ENCODE results near the gene CXCL8. TPM values are rescaled to one million over a fixed set of nuclear protein-coding genes. Genes with fewer than 3 reads are reported as not detected.

CXCL8 gene
- total and polyA plus RNA-seq, 8 donors, result 1.1 to 80.4 (median 2.3) TPM

DNA sequence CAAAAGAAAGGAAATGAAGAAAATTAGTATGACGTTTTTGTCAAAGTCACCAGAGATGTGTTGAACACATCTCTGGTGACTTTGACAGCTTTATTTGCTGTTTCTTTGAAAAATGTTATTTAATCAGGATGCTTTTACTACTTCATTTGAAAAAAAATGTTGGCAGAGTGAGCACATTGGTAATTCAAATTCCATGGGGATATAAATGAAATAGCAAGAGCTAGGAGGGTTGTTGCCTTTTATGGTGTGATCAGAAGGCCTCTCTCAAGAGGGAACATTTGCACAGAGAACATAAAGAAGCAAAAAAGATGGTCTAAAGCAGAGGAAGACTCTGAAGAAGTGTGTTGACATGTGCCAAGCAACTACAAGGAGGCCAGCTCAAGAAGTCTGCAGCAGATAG, 46.6 kb upstream of the CXCL8 start:
- H3K4me1 ChIP-seq, result peaks cover 0 to 7% of the 10 kb centered on the region in 2 donors
- no peak overlapping the region for H3K4me3 ChIP-seq
- no peak for ATAC-seq
- TF ChIP-seq, protein P1, sequence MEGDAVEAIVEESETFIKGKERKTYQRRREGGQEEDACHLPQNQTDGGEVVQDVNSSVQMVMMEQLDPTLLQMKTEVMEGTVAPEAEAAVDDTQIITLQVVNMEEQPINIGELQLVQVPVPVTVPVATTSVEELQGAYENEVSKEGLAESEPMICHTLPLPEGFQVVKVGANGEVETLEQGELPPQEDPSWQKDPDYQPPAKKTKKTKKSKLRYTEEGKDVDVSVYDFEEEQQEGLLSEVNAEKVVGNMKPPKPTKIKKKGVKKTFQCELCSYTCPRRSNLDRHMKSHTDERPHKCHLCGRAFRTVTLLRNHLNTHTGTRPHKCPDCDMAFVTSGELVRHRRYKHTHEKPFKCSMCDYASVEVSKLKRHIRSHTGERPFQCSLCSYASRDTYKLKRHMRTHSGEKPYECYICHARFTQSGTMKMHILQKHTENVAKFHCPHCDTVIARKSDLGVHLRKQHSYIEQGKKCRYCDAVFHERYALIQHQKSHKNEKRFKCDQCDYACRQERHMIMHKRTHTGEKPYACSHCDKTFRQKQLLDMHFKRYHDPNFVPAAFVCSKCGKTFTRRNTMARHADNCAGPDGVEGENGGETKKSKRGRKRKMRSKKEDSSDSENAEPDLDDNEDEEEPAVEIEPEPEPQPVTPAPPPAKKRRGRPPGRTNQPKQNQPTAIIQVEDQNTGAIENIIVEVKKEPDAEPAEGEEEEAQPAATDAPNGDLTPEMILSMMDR (IDR thresholded peaks at IDR 0.05), result no peak
- DNase-seq, result no peak
- no peak overlapping the region for H3K27ac ChIP-seq
- no peaks in the 10 kb centered on the region for H3K36me3 ChIP-seq
- no peaks in the 10 kb centered on the region for H3K9me3 ChIP-seq
- no peaks in the 10 kb centered on the region for H3K27me3 ChIP-seq
- intact Hi-C loops (cut with DNase I), result no loop called here

- Histone ChIP-seq H3K27me3 (no peaks in the 10 kb centered on the region), H3K4me1 (peaks cover 0 to 21% of the 10 kb centered on the region in 2 donors), H3K9me3 (no peaks in the 10 kb centered on the region), H3K36me3 (no peaks in the 10 kb centered on the region), H3K4me3 (no peak overlapping the region), H3K27ac (no peak overlapping the region)
- DNase-seq (no peak), ATAC-seq (peak; percentile 54)
- intact Hi-C loops (cut with DNase I), result no loop called here
- TF ChIP-seq, protein P1 (IDR thresholded peaks at IDR 0.05), result no peak
Observed at GRCh38 chr4:73698217-73698616, 42.2 kb upstream of the CXCL8 start.

DNA sequence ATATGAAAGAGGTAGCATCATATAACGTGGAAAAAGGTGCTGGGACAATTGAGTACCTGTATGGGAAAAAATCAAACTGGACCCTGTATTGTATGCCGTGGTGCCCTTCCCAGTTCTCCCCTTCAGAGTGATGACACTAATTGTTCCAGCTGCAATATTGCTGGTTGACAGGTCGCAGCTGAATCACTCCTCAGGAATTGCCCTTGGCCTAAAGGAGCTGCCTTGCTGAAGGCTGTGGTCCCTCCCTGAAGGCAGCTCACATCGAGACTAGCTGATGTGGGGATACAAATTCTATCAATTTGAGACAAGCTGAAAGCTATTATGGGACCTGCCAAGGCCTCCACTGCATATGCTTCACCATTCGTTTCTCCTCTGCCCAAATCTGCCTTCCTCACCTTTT, 39.3 kb upstream of the CXCL8 start:
- ATAC-seq, result no peak
- intact Hi-C loops (cut with DNase I), result no loop called here
- no peak for DNase-seq
- Histone ChIP-seq H3K36me3 (no peaks in the 10 kb centered on the region), H3K9me3 (no peaks in the 10 kb centered on the region), H3K27ac (peak overlapping the region in 1 of 2 donors; percentile 39), H3K4me1 (peaks cover 12 to 50% of the 10 kb centered on the region in 2 donors), H3K4me3 (no peak overlapping the region), H3K27me3 (no peaks in the 10 kb centered on the region)
- TF ChIP-seq, protein P1 (IDR thresholded peaks at IDR 0.05), result no peak

DNA sequence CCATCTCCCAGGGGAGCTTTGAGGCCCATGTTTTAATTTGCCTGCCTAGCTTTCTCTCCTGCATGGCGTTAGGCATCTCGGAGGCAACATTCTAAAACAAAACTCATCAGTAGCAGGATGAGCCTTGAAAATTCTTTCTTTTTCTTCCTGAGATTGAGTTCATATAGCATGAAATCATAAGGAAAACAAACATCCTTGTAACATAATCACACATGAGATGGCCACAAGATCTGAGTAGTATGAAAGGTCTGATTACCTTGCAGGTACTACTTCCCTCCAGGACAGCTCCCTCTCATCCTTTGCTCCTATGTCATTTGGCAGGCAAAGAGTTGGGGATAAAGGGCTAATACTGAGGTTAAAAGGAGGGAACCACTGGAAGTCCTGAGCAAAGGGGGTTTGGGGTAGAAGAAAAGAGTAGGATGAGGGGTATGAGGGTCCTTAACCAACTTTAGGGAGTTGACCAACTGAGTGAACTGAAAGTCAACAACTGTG, 37.5 kb upstream of the CXCL8 start:
- no peaks in the 10 kb centered on the region for H3K27me3 ChIP-seq
- TF ChIP-seq, protein P1 (IDR thresholded peaks at IDR 0.05), result no peak
- DNase-seq (no peak), ATAC-seq (no peak)
- no peaks in the 10 kb centered on the region for H3K9me3 ChIP-seq
- no peaks in the 10 kb centered on the region for H3K36me3 ChIP-seq
- intact Hi-C loops (cut with DNase I), result no loop called here
- peaks cover 17 to 64% of the 10 kb centered on the region in 2 donors for H3K4me1 ChIP-seq
- no peak overlapping the region for H3K4me3 ChIP-seq
- peak overlapping the region in 1 of 2 donors; percentile 83 for H3K27ac ChIP-seq

- Histone ChIP-seq H3K27me3 (no peaks in the 10 kb centered on the region), H3K27ac (peak overlapping the region in 1 of 2 donors; percentile 83), H3K9me3 (no peaks in the 10 kb centered on the region), H3K4me1 (peaks cover 22 to 69% of the 10 kb centered on the region in 2 donors), H3K36me3 (no peaks in the 10 kb centered on the region), H3K4me3 (no peak overlapping the region)
- DNase-seq, result no peak
- TF ChIP-seq, protein P1 (IDR thresholded peaks at IDR 0.05), result no peak
- no peak for ATAC-seq
- intact Hi-C loops (cut with DNase I), result no loop called here
Observed at GRCh38 chr4:73703320-73703719, 37.0 kb upstream of the CXCL8 start.

Measured in left lung (tissue), 10 donors.